Panc1 (cell line): ENCODE measurements around the gene MYO16. TPM values are rescaled to one million over a fixed set of nuclear protein-coding genes. Genes with fewer than 3 reads are reported as not detected.

ENCODE experiments used
- ATAC-seq: fragments of 200-7000 bp; cut with Tn5 transposase; 2 replicates; pipeline ENCODE4 v1.9.1; 2020; ENCODE audit warnings: mild to moderate bottlenecking, moderate library complexity
- BruUV-seq: library from RNA; stranded (reverse); fragments of 400-500 nt; replicated peaks from 2 replicates; lab custom pipeline; 2021; lab: Mats Ljungman, UMichigan
- CTCF ChIA-PET: fragments of 300-600 bp; sonication (Branson Sonifier 250); formaldehyde crosslinking; loops from one replicate; lab custom pipeline; 2022; ENCODE audit warnings: antibody characterized with exemption; lab: Charles Lee
- POLR2A ChIA-PET: fragments of 300-600 bp; sonication (Branson Sonifier 250); formaldehyde crosslinking; loops from one replicate; lab custom pipeline; 2022; ENCODE audit warnings: antibody characterized with exemption; lab: Charles Lee
- DNase-seq: peaks from one replicate; pipeline ENCODE4 v3.0.0-alpha.2; 2010; ENCODE audit warnings: low read depth, low spot score
- H3K27ac ChIP-seq: 2 replicates; pipeline ENCODE4 v1.5.1; 2011; ENCODE audit warnings: mild to moderate bottlenecking, low read length, inconsistent platforms
- H3K27me3 ChIP-seq: fragments of 200-500 bp; sonication (Bioruptor generic); 2 replicates; pipeline ENCODE4 v1.6.0; 2014; ENCODE audit warnings: low read length, inconsistent platforms; ENCODE audit not compliant: control insufficient read depth, insufficient read depth
- H3K36me3 ChIP-seq: fragments of 200-500 bp; sonication (Bioruptor generic); 2 replicates; pipeline ENCODE4 v1.5.1; 2014; ENCODE audit warnings: inconsistent platforms, mild to moderate bottlenecking, low read length, moderate library complexity; ENCODE audit not compliant: control insufficient read depth, insufficient read depth
- H3K4me1 ChIP-seq: 2 replicates; pipeline ENCODE4 v1.5.1; 2011; ENCODE audit warnings: inconsistent platforms, mild to moderate bottlenecking, low read length, moderate library complexity; ENCODE audit not compliant: control insufficient read depth, insufficient read depth
- H3K4me3 ChIP-seq, 2 experiments: 2 replicates each; pipeline ENCODE4 v1.5.1; 2011 to 2012; ENCODE audit warnings: low read depth in 2 of 2, low read length in 2 of 2, mild to moderate bottlenecking in 2 of 2, inconsistent platforms in 1 of 2, moderate library complexity in 1 of 2
- H3K9me3 ChIP-seq: fragments of 200-500 bp; sonication (Bioruptor generic); 2 replicates; pipeline ENCODE4 v1.5.1; 2014; ENCODE audit warnings: low read depth, mild to moderate bottlenecking, inconsistent platforms, low read length, moderate library complexity; ENCODE audit not compliant: control insufficient read depth, insufficient read depth
- POLR2AphosphoS5 ChIP-seq: IDR thresholded peaks from 2 replicates; pipeline ENCODE4 v1.6.1; 2012; ENCODE audit warnings: mild to moderate bottlenecking, low read depth, low read length, moderate library complexity
- SIN3A ChIP-seq: IDR thresholded peaks from 2 replicates; pipeline ENCODE4 v1.6.1; 2012; ENCODE audit warnings: low read depth, mild to moderate bottlenecking, low read length, moderate library complexity, borderline replicate concordance; ENCODE audit not compliant: insufficient read depth
- TCF7L2 ChIP-seq: IDR thresholded peaks from 2 replicates; pipeline ENCODE4 v1.6.1; 2011; ENCODE audit warnings: mild to moderate bottlenecking, low read depth, low read length, inconsistent platforms
- in situ Hi-C: cut with HindIII; loops from 2 replicates; pipeline ENCODE4 v1.10.0; 2016; ENCODE audit warnings: low sequenced_read_pairs, low pct_unique_long_range_greater_than_20kb
- intact Hi-C: fragments of 100-400 bp; cut with micrococcal nuclease; formaldehyde crosslinking; loops from one replicate; pipeline ENCODE4 v1.10.0; 2022; ENCODE audit not compliant: unreplicated experiment
- total RNA-seq: library from RNA; stranded (reverse); gene quantifications from one replicate; pipeline ENCODE4 v1.2.1, GENCODE V29; 2021; ENCODE audit not compliant: unreplicated experiment
- TF ChIP-seq, protein P1 (sequence below), 2 experiments: IDR thresholded peaks; 2 replicates each; pipeline ENCODE4 v1.6.1; 2011 to 2012; ENCODE audit warnings: low read depth in 2 of 2, control low read depth in 1 of 2, low read length in 1 of 2, mild to moderate bottlenecking in 1 of 2, moderate library complexity in 1 of 2; ENCODE audit not compliant: insufficient read depth in 1 of 2
- TF ChIP-seq, protein P2 (sequence below): fragments of 450-650 bp; IDR thresholded peaks from 2 replicates; pipeline ENCODE4 v1.5.1; 2017; ENCODE audit warnings: mild to moderate bottlenecking

MYO16 gene
- total RNA-seq, 1 experiment from 2014 or later: 0.08 TPM

DNA sequence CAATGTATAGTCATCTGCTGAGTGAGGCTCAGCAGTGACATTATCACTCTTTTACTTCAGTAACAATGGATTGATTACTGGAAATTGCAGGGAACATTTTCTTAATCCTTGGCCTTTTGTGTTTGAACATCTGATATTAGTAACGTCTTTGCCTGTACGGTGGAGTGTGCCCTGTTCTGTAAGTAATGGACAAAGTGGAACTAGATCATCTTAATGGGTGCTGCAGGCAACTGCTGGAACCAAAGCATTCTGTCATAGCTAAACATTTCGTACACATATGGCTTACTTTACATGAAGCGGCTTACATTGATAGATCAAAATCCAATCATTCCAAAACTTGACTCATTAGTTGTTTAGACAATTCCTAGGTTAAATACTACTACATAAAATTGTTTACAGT, 114.1 kb downstream of the MYO16 start:
- TF ChIP-seq SIN3A (no peak), TCF7L2 (no peak), POLR2AphosphoS5 (no peak)
- TF ChIP-seq, protein P1, sequence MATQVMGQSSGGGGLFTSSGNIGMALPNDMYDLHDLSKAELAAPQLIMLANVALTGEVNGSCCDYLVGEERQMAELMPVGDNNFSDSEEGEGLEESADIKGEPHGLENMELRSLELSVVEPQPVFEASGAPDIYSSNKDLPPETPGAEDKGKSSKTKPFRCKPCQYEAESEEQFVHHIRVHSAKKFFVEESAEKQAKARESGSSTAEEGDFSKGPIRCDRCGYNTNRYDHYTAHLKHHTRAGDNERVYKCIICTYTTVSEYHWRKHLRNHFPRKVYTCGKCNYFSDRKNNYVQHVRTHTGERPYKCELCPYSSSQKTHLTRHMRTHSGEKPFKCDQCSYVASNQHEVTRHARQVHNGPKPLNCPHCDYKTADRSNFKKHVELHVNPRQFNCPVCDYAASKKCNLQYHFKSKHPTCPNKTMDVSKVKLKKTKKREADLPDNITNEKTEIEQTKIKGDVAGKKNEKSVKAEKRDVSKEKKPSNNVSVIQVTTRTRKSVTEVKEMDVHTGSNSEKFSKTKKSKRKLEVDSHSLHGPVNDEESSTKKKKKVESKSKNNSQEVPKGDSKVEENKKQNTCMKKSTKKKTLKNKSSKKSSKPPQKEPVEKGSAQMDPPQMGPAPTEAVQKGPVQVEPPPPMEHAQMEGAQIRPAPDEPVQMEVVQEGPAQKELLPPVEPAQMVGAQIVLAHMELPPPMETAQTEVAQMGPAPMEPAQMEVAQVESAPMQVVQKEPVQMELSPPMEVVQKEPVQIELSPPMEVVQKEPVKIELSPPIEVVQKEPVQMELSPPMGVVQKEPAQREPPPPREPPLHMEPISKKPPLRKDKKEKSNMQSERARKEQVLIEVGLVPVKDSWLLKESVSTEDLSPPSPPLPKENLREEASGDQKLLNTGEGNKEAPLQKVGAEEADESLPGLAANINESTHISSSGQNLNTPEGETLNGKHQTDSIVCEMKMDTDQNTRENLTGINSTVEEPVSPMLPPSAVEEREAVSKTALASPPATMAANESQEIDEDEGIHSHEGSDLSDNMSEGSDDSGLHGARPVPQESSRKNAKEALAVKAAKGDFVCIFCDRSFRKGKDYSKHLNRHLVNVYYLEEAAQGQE (IDR thresholded peaks at IDR 0.05; ENCODE audit: insufficient read depth in 1 of 2, low read depth in 2 of 2, low read length in 1 of 2): no peak
- TF ChIP-seq, protein P2, sequence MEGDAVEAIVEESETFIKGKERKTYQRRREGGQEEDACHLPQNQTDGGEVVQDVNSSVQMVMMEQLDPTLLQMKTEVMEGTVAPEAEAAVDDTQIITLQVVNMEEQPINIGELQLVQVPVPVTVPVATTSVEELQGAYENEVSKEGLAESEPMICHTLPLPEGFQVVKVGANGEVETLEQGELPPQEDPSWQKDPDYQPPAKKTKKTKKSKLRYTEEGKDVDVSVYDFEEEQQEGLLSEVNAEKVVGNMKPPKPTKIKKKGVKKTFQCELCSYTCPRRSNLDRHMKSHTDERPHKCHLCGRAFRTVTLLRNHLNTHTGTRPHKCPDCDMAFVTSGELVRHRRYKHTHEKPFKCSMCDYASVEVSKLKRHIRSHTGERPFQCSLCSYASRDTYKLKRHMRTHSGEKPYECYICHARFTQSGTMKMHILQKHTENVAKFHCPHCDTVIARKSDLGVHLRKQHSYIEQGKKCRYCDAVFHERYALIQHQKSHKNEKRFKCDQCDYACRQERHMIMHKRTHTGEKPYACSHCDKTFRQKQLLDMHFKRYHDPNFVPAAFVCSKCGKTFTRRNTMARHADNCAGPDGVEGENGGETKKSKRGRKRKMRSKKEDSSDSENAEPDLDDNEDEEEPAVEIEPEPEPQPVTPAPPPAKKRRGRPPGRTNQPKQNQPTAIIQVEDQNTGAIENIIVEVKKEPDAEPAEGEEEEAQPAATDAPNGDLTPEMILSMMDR: no peak
- CTCF ChIA-PET: no interaction called here
- Histone ChIP-seq H3K9me3 (no peaks in the 10 kb centered on the region), H3K4me1 (no peaks in the 10 kb centered on the region), H3K4me3 (no peak overlapping the region), H3K27ac (no peak overlapping the region), H3K36me3 (no peaks in the 10 kb centered on the region), H3K27me3 (no peaks in the 10 kb centered on the region)
- POLR2A ChIA-PET: no interaction called here
- intact Hi-C loops (no loop called here), in situ Hi-C loops (no loop called here)
- ATAC-seq (no peak), DNase-seq (no peak)
- BruUV-seq: no TSS peak

DNA sequence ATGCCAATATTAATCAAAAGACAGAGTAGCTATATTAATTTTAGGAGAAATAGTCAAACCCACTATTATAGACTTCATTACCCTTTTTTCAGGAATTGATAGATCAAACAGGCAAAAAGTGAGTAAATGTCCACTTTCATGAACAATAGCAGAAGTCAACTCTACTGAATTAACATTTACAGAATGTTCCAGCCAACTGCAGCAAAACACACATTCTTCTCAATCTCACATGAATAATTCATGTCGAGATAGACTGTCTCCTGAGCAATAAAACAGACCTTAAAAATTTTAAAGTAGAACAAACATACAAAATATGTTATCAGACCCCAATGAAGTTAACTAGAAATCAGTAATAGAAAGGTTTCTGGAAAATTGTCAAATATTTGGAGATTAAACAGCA, 118.4 kb downstream of the MYO16 start:
- CTCF ChIA-PET: no interaction called here
- H3K27ac ChIP-seq: no peak overlapping the region
- no peak for TF ChIP-seq TCF7L2
- TF ChIP-seq, protein P1 (IDR thresholded peaks at IDR 0.05; ENCODE audit: insufficient read depth in 1 of 2, low read depth in 2 of 2, low read length in 1 of 2): no peak
- TF ChIP-seq, protein P2: no peak
- H3K9me3 ChIP-seq: no peaks in the 10 kb centered on the region
- H3K27me3 ChIP-seq: no peaks in the 10 kb centered on the region
- intact Hi-C loops (no loop called here), in situ Hi-C loops (no loop called here)
- POLR2A ChIA-PET: no interaction called here
- no TSS peak for BruUV-seq
- ATAC-seq: no peak
- no peak for DNase-seq
- H3K36me3 ChIP-seq: no peaks in the 10 kb centered on the region
- H3K4me3 ChIP-seq: no peak overlapping the region
- H3K4me1 ChIP-seq: no peaks in the 10 kb centered on the region; the same call in 1 of the 2 replicates
